ENCODE results near the gene SLC7A7. TPM values are rescaled to one million over a fixed set of nuclear protein-coding genes. Genes with fewer than 3 reads are reported as not detected.
A peak's percentile ranks its signal among the peaks of the same experiment; 100 is the strongest.

The SLC7A7 gene
- total RNA-seq, 1 donor from 2014 or later, result 33.7 TPM

- Mint-ChIP-seq H3K27ac (no peak overlapping the region), H3K27me3 (peaks cover 2% of the 10 kb centered on the region), H3K4me3 (no peak overlapping the region), H3K9me3 (no peaks in the 10 kb centered on the region), H3K4me1 (peaks cover 16% of the 10 kb centered on the region), H3K36me3 (ENCODE audit: low read depth) (peaks cover 15% of the 10 kb centered on the region)
- no peak for ATAC-seq (ENCODE audit: low read depth)
- CTCF ChIA-PET, result interaction anchor here (0.9 to 1.9 kb wide), 4 partner anchors 11 to 16 kb away, joined by 3 to 7 read pairs (median 4); no protein-coding TSS in a partner anchor
- no peak for TF ChIP-seq CTCF (IDR thresholded peaks at IDR 0.05)
- no peak for DNase-seq
- POLR2A ChIA-PET, result interaction anchor here (0.6 to 4.7 kb wide), 6 partner anchors 9 to 221 kb away, joined by 3 to 33 read pairs (median 6); partner anchors contain the start of genes OXA1L and PSMB5
- intact Hi-C loops (cut with micrococcal nuclease), result no loop called here
Measured at GRCh38 chr14:22839159-22839779, 24.0 kb upstream of the SLC7A7 start.

GRCh38 chr14:22838631-22839041 lies 23.4 kb upstream of the SLC7A7 start:
- DNase-seq (no peak), ATAC-seq (ENCODE audit: low read depth) (no peak)
- no peak for TF ChIP-seq CTCF (IDR thresholded peaks at IDR 0.05)
- H3K4me1 Mint-ChIP-seq, result peaks cover 16% of the 10 kb centered on the region
- no peak overlapping the region for H3K27ac Mint-ChIP-seq
- ChIA-PET CTCF (interaction anchor here (0.9 to 2.5 kb wide), 4 partner anchors 12 to 268 kb away, joined by 4 to 9 read pairs (median 6); no protein-coding TSS in a partner anchor), POLR2A (interaction anchor here (0.6 to 4.7 kb wide), 6 partner anchors 15 to 282 kb away, joined by 3 to 33 read pairs (median 4); partner anchors contain the start of gene OXA1L)
- H3K9me3 Mint-ChIP-seq, result no peaks in the 10 kb centered on the region
- intact Hi-C loops (cut with micrococcal nuclease), result no loop called here
- H3K36me3 Mint-ChIP-seq (ENCODE audit: low read depth), result peaks cover 21% of the 10 kb centered on the region
- H3K27me3 Mint-ChIP-seq, result peaks cover 2% of the 10 kb centered on the region
- no peak overlapping the region for H3K4me3 Mint-ChIP-seq

DNA sequence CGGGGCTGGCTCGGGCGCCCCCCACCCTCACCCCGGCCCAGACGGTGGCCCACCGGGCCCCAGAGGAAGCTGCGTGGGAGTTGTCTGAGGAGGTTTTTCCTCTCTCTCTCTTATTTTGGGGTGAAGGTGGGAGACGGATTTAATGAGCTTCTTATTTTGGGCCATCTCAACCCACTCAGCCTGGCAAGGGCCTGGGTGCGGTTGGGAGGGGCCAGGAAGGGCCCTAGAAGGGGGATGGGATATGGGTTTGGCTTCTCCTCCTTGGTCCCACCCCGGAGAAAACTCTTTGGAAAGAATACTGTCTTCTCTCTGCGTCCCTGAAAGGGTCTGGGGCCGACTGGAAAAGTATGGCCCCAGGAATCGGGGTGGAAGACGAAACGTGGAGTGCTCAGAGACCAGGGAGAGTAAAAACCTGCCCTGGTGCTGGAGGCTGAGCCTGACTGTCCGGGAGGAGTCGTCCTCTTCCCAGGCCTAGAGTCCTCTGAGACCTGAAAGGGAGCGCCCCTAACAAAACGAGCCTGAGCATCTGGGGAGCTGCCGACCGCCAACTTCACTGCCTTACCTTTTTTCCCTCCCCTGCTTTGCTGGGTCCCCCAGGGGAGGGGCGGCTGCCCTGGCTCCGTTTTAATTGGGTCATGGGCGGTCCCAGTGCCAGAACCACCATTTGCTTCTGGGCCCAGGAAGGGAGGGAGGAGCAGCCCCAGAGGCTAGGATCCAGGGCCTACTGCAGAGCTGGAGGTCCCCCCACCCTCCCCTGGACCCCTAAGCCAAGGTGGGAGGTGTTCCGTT lies 22.7 kb upstream of the SLC7A7 start:
- H3K4me1 Mint-ChIP-seq, result peaks cover 16% of the 10 kb centered on the region
- no peak overlapping the region for H3K27ac Mint-ChIP-seq
- intact Hi-C loops (cut with micrococcal nuclease), result loop anchor here (1.0 kb wide), 1 partner anchor 9 kb away; the partner anchor contains the start of gene MRPL52

GRCh38 chr14:22837114-22837749 lies 22.0 kb upstream of the SLC7A7 start:
- ATAC-seq (ENCODE audit: low read depth) (peak; percentile 60), DNase-seq (peak; percentile 43)
- Mint-ChIP-seq H3K4me1 (peaks cover 16% of the 10 kb centered on the region), H3K36me3 (ENCODE audit: low read depth) (peaks cover 29% of the 10 kb centered on the region), H3K27ac (peak overlapping the region; percentile 76), H3K27me3 (peaks cover 2% of the 10 kb centered on the region), H3K9me3 (no peaks in the 10 kb centered on the region), H3K4me3 (peak overlapping the region; percentile 88)
- CTCF ChIA-PET, result interaction anchor here (1.0 to 4.2 kb wide), 5 partner anchors 14 to 267 kb away, joined by 3 to 17 read pairs (median 5); partner anchors contain the start of gene OXA1L
- POLR2A ChIA-PET, result interaction anchor here (0.5 to 4.7 kb wide), 13 partner anchors 9 to 275 kb away, joined by 3 to 33 read pairs (median 5); partner anchors contain the start of genes LRP10, OXA1L and RBM23
- intact Hi-C loops (cut with micrococcal nuclease), result loop anchor here (1.0 kb wide), 1 partner anchor 8 kb away; the partner anchor contains the start of gene MRPL52
- no peak for TF ChIP-seq CTCF (IDR thresholded peaks at IDR 0.05)

More for the DNA sequence above, 22.7 kb upstream of the SLC7A7 start:
- H3K27me3 Mint-ChIP-seq, result peaks cover 2% of the 10 kb centered on the region
- ATAC-seq (ENCODE audit: low read depth), result peak; percentile 21
- CTCF ChIA-PET, result interaction anchor here (0.9 to 4.2 kb wide), 7 partner anchors 12 to 268 kb away, joined by 3 to 17 read pairs (median 5); partner anchors contain the start of gene OXA1L
- no peak for TF ChIP-seq CTCF (IDR thresholded peaks at IDR 0.05)
- POLR2A ChIA-PET, result interaction anchor here (0.7 to 4.7 kb wide), 12 partner anchors 10 to 281 kb away, joined by 3 to 33 read pairs (median 5); partner anchors contain the start of genes OXA1L and RBM23
- H3K4me3 Mint-ChIP-seq, result peak overlapping the region; percentile 66
- no peak for DNase-seq
- H3K36me3 Mint-ChIP-seq (ENCODE audit: low read depth), result peaks cover 27% of the 10 kb centered on the region
- H3K9me3 Mint-ChIP-seq, result no peaks in the 10 kb centered on the region
